ENCODE measurements around the gene RINL. TPM values are rescaled to one million over a fixed set of nuclear protein-coding genes. Genes with fewer than 3 reads are reported as not detected.

Gene RINL
- total RNA-seq, 2 donors from 2014 or later = 4.7 to 5.5 TPM

DNA sequence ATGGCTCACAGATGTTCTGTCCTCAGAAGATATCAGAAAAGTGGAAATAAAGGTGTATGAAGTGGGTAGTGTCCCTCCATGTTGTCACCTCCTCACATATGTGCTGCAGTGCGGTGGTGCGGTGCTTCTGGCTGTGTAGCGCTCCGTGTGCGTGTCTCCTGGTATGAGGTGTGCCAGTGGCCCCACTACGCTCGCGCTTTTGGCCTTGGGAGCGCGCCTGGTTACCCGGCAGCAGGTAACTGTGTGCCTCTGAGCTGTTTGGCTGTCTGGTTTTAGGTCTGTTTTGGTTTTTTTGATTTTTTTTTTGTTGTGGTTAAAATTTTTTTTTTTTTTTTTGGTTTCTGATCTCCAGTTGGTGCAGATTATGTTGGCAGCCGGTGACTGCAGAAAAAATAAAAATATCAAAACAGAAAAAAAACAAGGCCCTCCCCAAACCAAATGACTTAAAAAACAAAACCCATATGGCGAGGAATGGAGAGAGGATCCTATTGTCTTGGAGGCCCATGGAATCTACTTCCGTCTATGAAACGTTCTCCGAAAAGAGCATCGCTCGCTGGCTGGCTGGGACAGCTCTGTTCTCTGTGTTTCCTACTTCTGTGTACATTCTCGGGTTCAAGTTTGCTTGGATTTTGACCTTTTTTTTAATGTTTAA lies 36.2 kb downstream of the RINL start:
- TF ChIP-seq, protein P1, sequence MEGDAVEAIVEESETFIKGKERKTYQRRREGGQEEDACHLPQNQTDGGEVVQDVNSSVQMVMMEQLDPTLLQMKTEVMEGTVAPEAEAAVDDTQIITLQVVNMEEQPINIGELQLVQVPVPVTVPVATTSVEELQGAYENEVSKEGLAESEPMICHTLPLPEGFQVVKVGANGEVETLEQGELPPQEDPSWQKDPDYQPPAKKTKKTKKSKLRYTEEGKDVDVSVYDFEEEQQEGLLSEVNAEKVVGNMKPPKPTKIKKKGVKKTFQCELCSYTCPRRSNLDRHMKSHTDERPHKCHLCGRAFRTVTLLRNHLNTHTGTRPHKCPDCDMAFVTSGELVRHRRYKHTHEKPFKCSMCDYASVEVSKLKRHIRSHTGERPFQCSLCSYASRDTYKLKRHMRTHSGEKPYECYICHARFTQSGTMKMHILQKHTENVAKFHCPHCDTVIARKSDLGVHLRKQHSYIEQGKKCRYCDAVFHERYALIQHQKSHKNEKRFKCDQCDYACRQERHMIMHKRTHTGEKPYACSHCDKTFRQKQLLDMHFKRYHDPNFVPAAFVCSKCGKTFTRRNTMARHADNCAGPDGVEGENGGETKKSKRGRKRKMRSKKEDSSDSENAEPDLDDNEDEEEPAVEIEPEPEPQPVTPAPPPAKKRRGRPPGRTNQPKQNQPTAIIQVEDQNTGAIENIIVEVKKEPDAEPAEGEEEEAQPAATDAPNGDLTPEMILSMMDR (IDR thresholded peaks at IDR 0.05) = no peak

DNA sequence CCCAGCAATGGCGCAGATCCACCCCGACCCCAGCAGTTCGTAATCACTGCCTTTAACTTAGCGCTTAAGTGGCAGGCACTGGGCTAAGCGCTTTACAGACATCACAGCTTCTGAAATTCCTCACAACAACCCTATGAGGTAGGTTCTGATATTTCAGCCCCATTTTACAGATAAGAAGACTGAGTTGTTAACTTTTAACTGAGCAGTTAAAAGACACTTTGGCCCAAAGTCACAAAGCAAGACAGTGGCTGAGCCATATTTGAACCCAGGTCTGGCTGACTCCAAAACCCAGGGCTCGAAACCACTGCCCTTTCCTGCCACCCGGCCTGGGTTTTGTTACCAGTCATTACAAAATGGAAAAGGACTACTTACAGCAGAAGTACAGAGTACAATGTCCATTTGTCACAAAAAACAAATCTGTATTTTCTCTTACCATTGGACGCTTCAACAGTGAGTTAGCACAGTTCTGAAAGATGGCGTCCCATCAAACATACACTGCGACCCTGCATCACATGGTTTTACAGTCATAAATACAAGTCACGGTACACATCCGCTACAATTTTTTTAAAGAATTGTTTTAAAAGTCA lies 36.8 kb downstream of the RINL start:
- H3K27me3 ChIP-seq (replicated peaks; ENCODE audit: insufficient read depth) = no peaks in the 10 kb centered on the region
- TF ChIP-seq, protein P1 (IDR thresholded peaks at IDR 0.05) = no peak
- H3K9me3 ChIP-seq = no peaks in the 10 kb centered on the region
- H3K36me3 ChIP-seq = peaks cover 94% of the 10 kb centered on the region
- peak overlapping the region in 1 of 2 donors; percentile 49 for H3K27ac ChIP-seq
- DNase-seq (ENCODE audit: low spot score) (no peak), ATAC-seq (ENCODE audit: insufficient number of reproducible peaks, low FRiP score, low read depth) (no peak)
- H3K4me1 ChIP-seq (ENCODE audit: control insufficient read depth in 1 of 2, low read depth in 2 of 2) = peaks cover 2 to 23% of the 10 kb centered on the region in 2 donors
- H3K4me3 ChIP-seq = no peak overlapping the region

More for the DNA sequence above, 36.2 kb downstream of the RINL start:
- Histone ChIP-seq H3K9me3 (no peaks in the 10 kb centered on the region), H3K4me1 (ENCODE audit: control insufficient read depth in 1 of 2, low read depth in 2 of 2) (peaks cover 5 to 23% of the 10 kb centered on the region in 2 donors), H3K27ac (no peak overlapping the region), H3K4me3 (no peak overlapping the region), H3K27me3 (replicated peaks; ENCODE audit: insufficient read depth) (no peaks in the 10 kb centered on the region), H3K36me3 (peaks cover 98% of the 10 kb centered on the region)
- ATAC-seq (ENCODE audit: insufficient number of reproducible peaks, low FRiP score, low read depth) (no peak), DNase-seq (ENCODE audit: low spot score) (no peak)

DNA sequence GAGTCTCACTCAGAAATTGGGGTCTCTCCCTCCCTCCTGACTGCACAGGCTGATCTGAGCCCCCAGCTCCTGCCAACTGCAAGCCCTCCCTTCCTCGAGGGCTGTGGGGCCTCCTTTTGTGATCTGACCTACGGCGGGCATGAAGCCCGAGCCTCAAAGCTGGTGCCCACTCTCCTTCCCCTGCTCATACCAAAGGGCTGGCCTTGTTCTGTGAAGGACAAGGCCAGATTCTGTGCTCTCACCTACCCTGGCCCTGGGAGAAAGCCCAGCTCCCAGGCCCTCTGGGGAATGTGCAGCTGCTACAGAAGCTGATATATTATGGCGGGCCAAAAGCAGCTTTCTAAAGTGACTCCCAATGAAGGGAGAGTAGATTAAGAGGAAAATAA lies 37.5 kb downstream of the RINL start:
- DNase-seq (ENCODE audit: low spot score) (no peak), ATAC-seq (ENCODE audit: insufficient number of reproducible peaks, low FRiP score, low read depth) (no peak)
- H3K27ac ChIP-seq = peak overlapping the region in 1 of 2 donors; percentile 49
- no peak overlapping the region for H3K4me3 ChIP-seq
- H3K27me3 ChIP-seq (replicated peaks; ENCODE audit: insufficient read depth) = no peaks in the 10 kb centered on the region
- H3K4me1 ChIP-seq (ENCODE audit: control insufficient read depth in 1 of 2, low read depth in 2 of 2) = peaks cover 0 to 24% of the 10 kb centered on the region in 2 donors
- peaks cover 87% of the 10 kb centered on the region for H3K36me3 ChIP-seq
- TF ChIP-seq, protein P1 (IDR thresholded peaks at IDR 0.05) = no peak
- no peaks in the 10 kb centered on the region for H3K9me3 ChIP-seq

DNA sequence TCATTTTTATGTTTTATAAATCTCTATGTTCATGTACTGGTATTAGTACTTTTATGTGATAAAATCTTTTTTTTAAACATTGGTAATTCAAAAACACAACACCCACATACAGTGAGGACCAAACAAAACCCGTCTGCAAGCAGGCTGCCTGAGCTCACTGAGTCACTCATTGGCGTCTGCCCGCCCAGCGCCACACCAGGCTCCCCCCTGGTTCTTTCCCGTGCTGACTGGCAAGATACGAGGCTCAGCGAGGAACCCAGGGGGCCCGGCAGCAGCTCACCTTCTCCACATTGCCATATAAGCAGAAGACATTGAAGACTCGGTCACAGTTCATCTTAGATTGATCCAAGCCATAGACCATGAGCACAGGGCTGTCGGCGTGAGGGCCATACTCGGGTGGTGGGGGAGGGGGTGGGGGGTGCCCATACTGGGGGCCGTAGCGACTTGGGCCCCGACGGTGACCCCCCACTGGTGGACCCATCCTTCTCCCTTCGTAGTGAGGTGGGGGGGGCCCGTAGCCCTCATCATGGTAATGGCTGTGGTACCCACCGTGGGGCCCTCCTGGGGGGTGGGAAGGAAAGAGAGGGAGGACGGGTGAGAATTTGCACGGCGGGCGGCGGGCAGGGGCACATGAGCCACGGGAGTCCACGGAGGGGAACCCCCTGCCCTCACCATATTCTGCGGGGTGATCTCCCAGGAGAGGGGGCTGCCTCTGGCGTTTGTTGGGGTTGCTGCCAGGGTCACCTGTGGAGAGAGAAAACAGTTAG lies 38.1 kb downstream of the RINL start:
- TF ChIP-seq, protein P1 (IDR thresholded peaks at IDR 0.05) = no peak
- no peak overlapping the region for H3K27ac ChIP-seq
- peaks cover 0 to 26% of the 10 kb centered on the region in 2 donors for H3K4me1 ChIP-seq (ENCODE audit: control insufficient read depth in 1 of 2, low read depth in 2 of 2)
- H3K4me3 ChIP-seq = no peak overlapping the region
- H3K27me3 ChIP-seq (replicated peaks; ENCODE audit: insufficient read depth) = no peaks in the 10 kb centered on the region
- DNase-seq (ENCODE audit: low spot score) (no peak), ATAC-seq (ENCODE audit: insufficient number of reproducible peaks, low FRiP score, low read depth) (no peak)
- peaks cover 81% of the 10 kb centered on the region for H3K36me3 ChIP-seq
- H3K9me3 ChIP-seq = no peaks in the 10 kb centered on the region
